ENCODE measurements around the gene TSPYL4. TPM values are rescaled to one million over a fixed set of nuclear protein-coding genes. Genes with fewer than 3 reads are reported as not detected.
"Not testable (repeated sequence)": the region's sequence is repeated elsewhere in the genome, so short reads cannot be mapped to it uniquely, and the experiment has no call there.

The TSPYL4 gene
- polyA plus RNA-seq, 1 donor from 2014 or later, result 97.2 TPM

DNA sequence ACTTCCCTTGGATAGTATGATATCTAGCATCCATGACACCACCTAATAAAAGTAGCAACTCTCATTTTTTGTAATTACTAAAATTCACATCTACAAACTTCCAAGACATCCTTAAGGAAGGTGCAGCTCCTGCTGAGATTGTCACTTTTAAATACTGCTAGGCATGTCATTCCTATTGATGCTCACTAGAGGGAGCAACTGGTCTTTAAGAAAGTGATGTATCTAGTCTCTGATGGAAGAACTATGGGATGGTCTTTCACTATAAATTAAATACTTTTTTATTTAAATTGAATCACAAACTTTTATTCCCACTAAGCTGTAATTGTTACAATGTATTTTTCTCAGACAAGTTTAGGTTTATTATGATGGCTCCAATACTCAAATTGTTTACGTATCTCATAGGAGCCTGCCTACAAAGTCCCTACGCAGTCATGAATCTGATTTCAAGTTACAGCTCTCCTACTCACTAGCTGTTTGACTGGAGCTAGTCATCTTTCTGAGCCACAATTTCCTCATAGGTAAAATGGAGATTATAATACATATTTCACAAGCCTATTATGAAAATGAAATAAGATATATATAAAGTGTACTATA lies 33.9 kb upstream of the TSPYL4 start:
- no peaks in the 10 kb centered on the region for H3K27me3 ChIP-seq (ENCODE audit: insufficient read depth, low read depth, low read length)
- H3F3A ChIP-seq (ENCODE audit: insufficient read depth, low read length, poor library complexity, severe bottlenecking), result no peaks in the 10 kb centered on the region
- H3K9ac ChIP-seq (ENCODE audit: low read length), result no peak overlapping the region
- no peaks in the 10 kb centered on the region for H3K9me3 ChIP-seq (ENCODE audit: low read length)
- no peaks in the 10 kb centered on the region for H3K79me2 ChIP-seq (replicated peaks; ENCODE audit: insufficient read depth, low read length)
- H3K4me3 ChIP-seq (ENCODE audit: low read length), result no peak overlapping the region
- no peaks in the 10 kb centered on the region for H3K9me2 ChIP-seq (ENCODE audit: insufficient read depth, low read length)
- no peaks in the 10 kb centered on the region for H4K20me1 ChIP-seq (ENCODE audit: insufficient read depth)
- no peaks in the 10 kb centered on the region for H3K36me3 ChIP-seq (ENCODE audit: insufficient read depth, low read length)
- no peak overlapping the region for H3K27ac ChIP-seq (ENCODE audit: low read length)
- no peak overlapping the region for H3K4me2 ChIP-seq (ENCODE audit: low read length)
- no peak overlapping the region for H2AFZ ChIP-seq (ENCODE audit: low read depth, low read length)
- TF ChIP-seq, protein P1, sequence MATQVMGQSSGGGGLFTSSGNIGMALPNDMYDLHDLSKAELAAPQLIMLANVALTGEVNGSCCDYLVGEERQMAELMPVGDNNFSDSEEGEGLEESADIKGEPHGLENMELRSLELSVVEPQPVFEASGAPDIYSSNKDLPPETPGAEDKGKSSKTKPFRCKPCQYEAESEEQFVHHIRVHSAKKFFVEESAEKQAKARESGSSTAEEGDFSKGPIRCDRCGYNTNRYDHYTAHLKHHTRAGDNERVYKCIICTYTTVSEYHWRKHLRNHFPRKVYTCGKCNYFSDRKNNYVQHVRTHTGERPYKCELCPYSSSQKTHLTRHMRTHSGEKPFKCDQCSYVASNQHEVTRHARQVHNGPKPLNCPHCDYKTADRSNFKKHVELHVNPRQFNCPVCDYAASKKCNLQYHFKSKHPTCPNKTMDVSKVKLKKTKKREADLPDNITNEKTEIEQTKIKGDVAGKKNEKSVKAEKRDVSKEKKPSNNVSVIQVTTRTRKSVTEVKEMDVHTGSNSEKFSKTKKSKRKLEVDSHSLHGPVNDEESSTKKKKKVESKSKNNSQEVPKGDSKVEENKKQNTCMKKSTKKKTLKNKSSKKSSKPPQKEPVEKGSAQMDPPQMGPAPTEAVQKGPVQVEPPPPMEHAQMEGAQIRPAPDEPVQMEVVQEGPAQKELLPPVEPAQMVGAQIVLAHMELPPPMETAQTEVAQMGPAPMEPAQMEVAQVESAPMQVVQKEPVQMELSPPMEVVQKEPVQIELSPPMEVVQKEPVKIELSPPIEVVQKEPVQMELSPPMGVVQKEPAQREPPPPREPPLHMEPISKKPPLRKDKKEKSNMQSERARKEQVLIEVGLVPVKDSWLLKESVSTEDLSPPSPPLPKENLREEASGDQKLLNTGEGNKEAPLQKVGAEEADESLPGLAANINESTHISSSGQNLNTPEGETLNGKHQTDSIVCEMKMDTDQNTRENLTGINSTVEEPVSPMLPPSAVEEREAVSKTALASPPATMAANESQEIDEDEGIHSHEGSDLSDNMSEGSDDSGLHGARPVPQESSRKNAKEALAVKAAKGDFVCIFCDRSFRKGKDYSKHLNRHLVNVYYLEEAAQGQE (IDR thresholded peaks at IDR 0.05; ENCODE audit: borderline replicate concordance), result no peak
- TF ChIP-seq SMC3 (conservative IDR thresholded peaks at IDR 0.05; ENCODE audit: poor library complexity), result peak; percentile 85
- no peak for TF ChIP-seq MXI1 (conservative IDR thresholded peaks at IDR 0.05; ENCODE audit: poor library complexity, severe bottlenecking)
- TF ChIP-seq TAF1 (IDR thresholded peaks at IDR 0.05; ENCODE audit: low read depth), result no peak
- TF ChIP-seq EZH2 (IDR thresholded peaks at IDR 0.05; ENCODE audit: borderline replicate concordance, insufficient read depth, low read length, poor library complexity, severe bottlenecking), result no peak
- peak; percentile 85 for TF ChIP-seq CTCF (IDR thresholded peaks at IDR 0.05; ENCODE audit: poor library complexity, severe bottlenecking)
- peak; percentile 84 for TF ChIP-seq RAD21 (conservative IDR thresholded peaks at IDR 0.05)
- no peak for TF ChIP-seq EP300 (conservative IDR thresholded peaks at IDR 0.05; ENCODE audit: poor library complexity, severe bottlenecking)
- TF ChIP-seq POLR2AphosphoS5 (IDR thresholded peaks at IDR 0.05), result no peak

DNA sequence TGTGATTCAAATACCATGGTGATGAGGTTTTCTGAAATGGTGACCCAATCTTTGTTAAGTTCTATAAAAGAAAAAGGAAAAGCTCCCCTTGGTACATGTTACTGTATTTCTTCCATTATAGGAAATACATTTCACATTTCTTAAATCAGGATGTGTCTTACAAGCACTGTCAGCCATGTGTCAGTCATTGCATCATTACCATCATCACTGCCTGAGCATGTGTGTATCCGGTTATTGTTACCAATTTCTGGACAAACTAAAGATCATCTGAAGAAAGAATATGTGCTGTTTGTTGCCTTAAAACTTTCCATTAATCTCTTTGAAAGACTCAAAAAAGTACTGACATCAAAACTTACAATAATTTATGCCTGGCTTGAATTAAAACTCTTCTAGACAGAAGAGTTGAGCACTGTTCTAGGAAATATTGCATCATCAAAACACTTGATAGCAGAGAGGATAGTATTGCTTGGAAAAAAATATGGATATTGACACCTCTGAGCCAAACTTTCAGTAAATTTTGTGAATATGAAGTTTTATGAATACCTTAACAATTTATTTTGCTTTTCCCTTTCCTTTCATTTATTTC lies 33.0 kb upstream of the TSPYL4 start:
- Histone ChIP-seq H3K4me3 (ENCODE audit: low read length) (no peak overlapping the region), H3K9me3 (ENCODE audit: low read length) (no peaks in the 10 kb centered on the region), H2AFZ (ENCODE audit: low read depth, low read length) (no peak overlapping the region), H3K79me2 (replicated peaks; ENCODE audit: insufficient read depth, low read length) (no peaks in the 10 kb centered on the region), H3K9ac (ENCODE audit: low read length) (no peak overlapping the region), H3K27ac (ENCODE audit: low read length) (no peak overlapping the region), H3K27me3 (ENCODE audit: insufficient read depth, low read depth, low read length) (no peaks in the 10 kb centered on the region), H3K4me2 (ENCODE audit: low read length) (no peak overlapping the region), H4K20me1 (ENCODE audit: insufficient read depth) (no peaks in the 10 kb centered on the region), H3K36me3 (ENCODE audit: insufficient read depth, low read length) (no peaks in the 10 kb centered on the region), H3K9me2 (ENCODE audit: insufficient read depth, low read length) (no peaks in the 10 kb centered on the region), H3F3A (ENCODE audit: insufficient read depth, low read length, poor library complexity, severe bottlenecking) (no peaks in the 10 kb centered on the region)
- TF ChIP-seq TAF1 (IDR thresholded peaks at IDR 0.05; ENCODE audit: low read depth) (no peak), CTCF (IDR thresholded peaks at IDR 0.05; ENCODE audit: poor library complexity, severe bottlenecking) (no peak), EP300 (conservative IDR thresholded peaks at IDR 0.05; ENCODE audit: poor library complexity, severe bottlenecking) (no peak), POLR2AphosphoS5 (IDR thresholded peaks at IDR 0.05) (no peak), SMC3 (conservative IDR thresholded peaks at IDR 0.05; ENCODE audit: poor library complexity) (no peak), RAD21 (conservative IDR thresholded peaks at IDR 0.05) (no peak), MXI1 (conservative IDR thresholded peaks at IDR 0.05; ENCODE audit: poor library complexity, severe bottlenecking) (no peak), EZH2 (IDR thresholded peaks at IDR 0.05; ENCODE audit: borderline replicate concordance, insufficient read depth, low read length, poor library complexity, severe bottlenecking) (no peak)
- TF ChIP-seq, protein P1 (IDR thresholded peaks at IDR 0.05; ENCODE audit: borderline replicate concordance), result no peak

DNA sequence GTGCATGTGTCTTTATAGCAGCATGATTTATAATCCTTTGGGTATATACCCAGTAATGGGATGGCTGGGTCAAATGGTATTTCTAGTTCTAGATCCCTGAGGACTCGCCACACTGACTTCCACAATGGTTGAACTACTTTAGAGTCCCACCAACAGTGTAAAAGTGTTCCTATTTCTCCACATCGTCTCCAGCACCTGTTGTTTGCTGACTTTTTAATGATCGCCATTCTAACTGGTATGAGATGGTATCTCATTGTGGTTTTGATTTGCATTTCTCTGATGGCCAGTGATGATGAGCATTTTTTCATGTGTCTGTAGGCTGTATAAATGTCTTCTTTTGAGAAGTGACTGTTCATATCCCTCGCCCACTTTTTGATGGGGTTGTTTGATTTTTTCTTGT lies 31.1 kb upstream of the TSPYL4 start:
- H3K4me2 ChIP-seq (ENCODE audit: low read length); H2AFZ ChIP-seq (ENCODE audit: low read depth, low read length); H3K9me3 ChIP-seq (ENCODE audit: low read length); H3K4me3 ChIP-seq (ENCODE audit: low read length); H3K9me2 ChIP-seq (ENCODE audit: insufficient read depth, low read length); H3F3A ChIP-seq (ENCODE audit: insufficient read depth, low read length, poor library complexity, severe bottlenecking); H3K79me2 ChIP-seq (replicated peaks; ENCODE audit: insufficient read depth, low read length); H3K27ac ChIP-seq (ENCODE audit: low read length); H4K20me1 ChIP-seq (ENCODE audit: insufficient read depth); H3K9ac ChIP-seq (ENCODE audit: low read length); H3K27me3 ChIP-seq (ENCODE audit: insufficient read depth, low read depth, low read length); H3K36me3 ChIP-seq (ENCODE audit: insufficient read depth, low read length): not testable (repeated sequence)

Measured in neural cell (in vitro differentiated cells).